K562 (cell line): ENCODE data around the gene MICU1. TPM values are rescaled to one million over a fixed set of nuclear protein-coding genes. Genes with fewer than 3 reads are reported as not detected.

ENCODE experiments used
- DMBX1 ChIP-seq: fragments of 250-450 bp; sonication (Bioruptor Pico); IDR thresholded peaks from 2 replicates; pipeline ENCODE4 v1.8.0; 2022; ENCODE audit warnings: inconsistent platforms, mild to moderate bottlenecking, moderate library complexity, borderline replicate concordance
- FOXJ2 ChIP-seq: fragments of 200-800 bp; sonication (Bioruptor generic); IDR thresholded peaks from 2 replicates; pipeline ENCODE4 v1.6.1; 2016; ENCODE audit warnings: missing genetic modification characterization, missing compliant biosample characterization
- FOXP4 ChIP-seq: sonication (generic); formaldehyde crosslinking; IDR thresholded peaks from 2 replicates; pipeline ENCODE4 v1.8.0; 2022; ENCODE audit warnings: mild to moderate bottlenecking, missing genetic modification reagents, borderline replicate concordance
- HMGN3 ChIP-seq: IDR thresholded peaks from 2 replicates; pipeline ENCODE4 v1.6.1; 2011; ENCODE audit warnings: borderline replicate concordance, low read depth, mild to moderate bottlenecking, mixed read lengths, low read length; ENCODE audit not compliant: insufficient read length; ENCODE audit errors: extremely low read depth
- HNRNPUL1 ChIP-seq: fragments of 200-400 bp; formaldehyde crosslinking; IDR thresholded peaks from 2 replicates; pipeline ENCODE4 v1.6.1; 2017; ENCODE audit warnings: low read length
- HOXB6 ChIP-seq: fragments of 250-450 bp; sonication (Bioruptor Pico); IDR thresholded peaks from 2 replicates; pipeline ENCODE4 v1.5.1; 2022; ENCODE audit warnings: mild to moderate bottlenecking, borderline replicate concordance
- KDM1A ChIP-seq, 2 experiments: fragments of 450-650 bp; IDR thresholded peaks; 2 replicates each; pipeline ENCODE4 v1.6.1; 2016; ENCODE audit warnings: mild to moderate bottlenecking in 2 of 2
- MBD1 ChIP-seq: fragments of 250-450 bp; sonication (Bioruptor Pico); IDR thresholded peaks from 2 replicates; pipeline ENCODE4 v1.8.0; 2022; ENCODE audit warnings: inconsistent platforms
- MECOM ChIP-seq: fragments of 250-450 bp; sonication (Bioruptor Pico); IDR thresholded peaks from 2 replicates; pipeline ENCODE4 v1.8.0; 2022; ENCODE audit warnings: inconsistent platforms
- PCBP2 ChIP-seq: fragments of 200-400 bp; formaldehyde crosslinking; IDR thresholded peaks from 2 replicates; pipeline ENCODE4 v1.6.1; 2018; ENCODE audit warnings: low read length, low read depth, mild to moderate bottlenecking, moderate library complexity; ENCODE audit not compliant: poor library complexity, severe bottlenecking
- PTTG1 ChIP-seq: fragments of 450-650 bp; IDR thresholded peaks from 2 replicates; pipeline ENCODE4 v1.6.1; 2016; ENCODE audit warnings: low read depth, mild to moderate bottlenecking, missing genetic modification characterization, missing compliant biosample characterization
- SMAD2 ChIP-seq: fragments of 150-350 bp; IDR thresholded peaks from 2 replicates; pipeline ENCODE4 v1.6.1; 2014; ENCODE audit warnings: low read depth, mild to moderate bottlenecking, low read length
- SOX6 ChIP-seq: fragments of 450-650 bp; IDR thresholded peaks from 2 replicates; pipeline ENCODE4 v1.6.1; 2014; ENCODE audit warnings: mild to moderate bottlenecking
- STAT5B ChIP-seq: fragments of 250-450 bp; sonication (Bioruptor Pico); IDR thresholded peaks from 2 replicates; pipeline ENCODE4 v1.8.0; 2021; ENCODE audit warnings: mild to moderate bottlenecking, inconsistent platforms
- ZKSCAN8 ChIP-seq: fragments of 200-800 bp; sonication (Bioruptor generic); IDR thresholded peaks from 2 replicates; pipeline ENCODE4 v1.6.1; 2016; ENCODE audit warnings: missing genetic modification characterization, missing compliant biosample characterization
- ZNF175 ChIP-seq: fragments of 200-800 bp; sonication (Bioruptor generic); IDR thresholded peaks from 2 replicates; pipeline ENCODE4 v1.6.1; 2016; ENCODE audit warnings: low read depth, mild to moderate bottlenecking, missing genetic modification characterization, missing compliant biosample characterization
- ZNF778 ChIP-seq: fragments of 450-650 bp; formaldehyde crosslinking; IDR thresholded peaks from 2 replicates; pipeline ENCODE4 v1.4.0; 2020; ENCODE audit warnings: mild to moderate bottlenecking, moderate library complexity
- ZSCAN29 ChIP-seq: fragments of 450-650 bp; IDR thresholded peaks from 2 replicates; pipeline ENCODE4 v1.6.1; 2017
- polyA plus RNA-seq, 8 experiments: library from polyadenylated mRNA; depleted of rRNA in 4 of 8; stranded (reverse) in 5 of 8; unstranded in 3 of 8; fragments of >200 nt; fragmentation: Nextera tagmentation in 2 of 8; fragmentation: Illumina TruSeq in 1 of 8; extraction: Ambion mirVana in 2 of 8; extraction: Trizol in 1 of 8; gene quantifications; 2 replicates each; pipeline versions ENCODE4 v1.2.1 to v1.2.3, GENCODE V29; 2011 to 2014; ENCODE audit warnings: inconsistent platforms in 1 of 8, missing spikeins in 1 of 8
- total RNA-seq, 7 experiments: library from RNA; depleted of rRNA in 6 of 7; stranded (reverse); fragments of >200 nt in 6 of 7; fragmentation: Illumina TruSeq in 2 of 7; extraction: Trizol in 2 of 7; gene quantifications; 2 replicates each; pipeline versions ENCODE4 v1.2.1 to v1.2.3, GENCODE V29; 2011 to 2021; ENCODE audit warnings: low replicate concordance in 1 of 7
- TF ChIP-seq, protein P1 (sequence below): sonication (generic); formaldehyde crosslinking; IDR thresholded peaks from 2 replicates; pipeline ENCODE4 v1.8.0; 2022; ENCODE audit warnings: mild to moderate bottlenecking, missing genetic modification reagents
- TF ChIP-seq, protein P2 (sequence below): sonication (generic); formaldehyde crosslinking; IDR thresholded peaks from 2 replicates; pipeline ENCODE4 v1.8.1; 2022; ENCODE audit warnings: missing genetic modification reagents

Gene MICU1
- total and polyA plus RNA-seq, 9 of the 15 experiments (the other 6 are each of a cell fraction or from before 2014, with no cell fraction given) = 29.3 to 76.8 (median 48.4) TPM

DNA sequence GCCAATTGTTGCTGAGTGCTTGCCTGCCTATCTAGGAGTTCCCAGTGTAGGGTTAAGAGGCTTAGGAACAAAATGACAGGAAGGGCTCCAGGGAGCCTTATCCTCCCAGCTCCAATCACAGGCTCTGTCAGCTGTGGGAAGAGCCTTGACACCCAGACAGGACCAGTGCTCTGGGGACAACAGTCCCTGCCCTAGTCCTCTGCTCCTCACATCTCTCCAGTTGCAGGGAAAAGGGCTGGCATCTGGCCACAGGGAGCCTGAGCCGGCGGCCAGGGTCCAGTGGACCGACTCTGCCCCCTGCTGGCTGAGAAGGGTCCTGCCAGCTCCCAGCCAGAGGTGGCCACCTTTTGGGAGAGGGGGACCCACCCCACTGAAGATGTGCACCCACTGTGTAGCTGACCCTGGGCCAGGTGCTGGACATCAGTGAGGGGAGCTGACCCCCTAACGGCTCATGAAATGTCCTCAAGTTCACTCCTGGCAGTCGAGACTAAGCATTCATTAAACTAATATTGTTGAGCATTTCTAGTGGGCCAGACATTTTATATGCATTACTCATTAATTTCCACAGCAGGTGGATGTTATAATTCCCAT lies 288.7 kb downstream of the MICU1 start (continued):
- TF ChIP-seq, protein P1, sequence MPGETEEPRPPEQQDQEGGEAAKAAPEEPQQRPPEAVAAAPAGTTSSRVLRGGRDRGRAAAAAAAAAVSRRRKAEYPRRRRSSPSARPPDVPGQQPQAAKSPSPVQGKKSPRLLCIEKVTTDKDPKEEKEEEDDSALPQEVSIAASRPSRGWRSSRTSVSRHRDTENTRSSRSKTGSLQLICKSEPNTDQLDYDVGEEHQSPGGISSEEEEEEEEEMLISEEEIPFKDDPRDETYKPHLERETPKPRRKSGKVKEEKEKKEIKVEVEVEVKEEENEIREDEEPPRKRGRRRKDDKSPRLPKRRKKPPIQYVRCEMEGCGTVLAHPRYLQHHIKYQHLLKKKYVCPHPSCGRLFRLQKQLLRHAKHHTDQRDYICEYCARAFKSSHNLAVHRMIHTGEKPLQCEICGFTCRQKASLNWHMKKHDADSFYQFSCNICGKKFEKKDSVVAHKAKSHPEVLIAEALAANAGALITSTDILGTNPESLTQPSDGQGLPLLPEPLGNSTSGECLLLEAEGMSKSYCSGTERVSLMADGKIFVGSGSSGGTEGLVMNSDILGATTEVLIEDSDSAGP = no peak
- TF ChIP-seq KDM1A (IDR thresholded peaks at IDR 0.05) (no peak), HOXB6 (CRISPR knock-in tag) (no peak), DMBX1 (CRISPR knock-in tag) (no peak), HNRNPUL1 (no peak), PTTG1 (tag) (no peak), FOXP4 (CRISPR knock-in tag) (no peak), MBD1 (no peak), PCBP2 (no peak), HMGN3 (no peak), FOXJ2 (tag) (no peak), ZSCAN29 (no peak), MECOM (CRISPR knock-in tag) (no peak), SOX6 (no peak), SMAD2 (no peak), STAT5B (no peak), ZNF778 (CRISPR knock-in tag) (no peak), ZKSCAN8 (no peak), ZNF175 (no peak)
- TF ChIP-seq, protein P2, sequence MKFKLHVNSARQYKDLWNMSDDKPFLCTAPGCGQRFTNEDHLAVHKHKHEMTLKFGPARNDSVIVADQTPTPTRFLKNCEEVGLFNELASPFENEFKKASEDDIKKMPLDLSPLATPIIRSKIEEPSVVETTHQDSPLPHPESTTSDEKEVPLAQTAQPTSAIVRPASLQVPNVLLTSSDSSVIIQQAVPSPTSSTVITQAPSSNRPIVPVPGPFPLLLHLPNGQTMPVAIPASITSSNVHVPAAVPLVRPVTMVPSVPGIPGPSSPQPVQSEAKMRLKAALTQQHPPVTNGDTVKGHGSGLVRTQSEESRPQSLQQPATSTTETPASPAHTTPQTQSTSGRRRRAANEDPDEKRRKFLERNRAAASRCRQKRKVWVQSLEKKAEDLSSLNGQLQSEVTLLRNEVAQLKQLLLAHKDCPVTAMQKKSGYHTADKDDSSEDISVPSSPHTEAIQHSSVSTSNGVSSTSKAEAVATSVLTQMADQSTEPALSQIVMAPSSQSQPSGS (CRISPR knock-in tag) = no peak
